ENCODE measurements around the gene SLC38A6.

The SLC38A6 gene

GRCh38 chr14:60981633-60982455 lies 799 bp downstream of the SLC38A6 start:
- DNase-seq, result peak; percentile 72

- DNase-seq, result peak; percentile 84
These were observed 3.2 kb downstream of the SLC38A6 start for GRCh38 chr14:60984196-60984595.

GRCh38 chr14:60986500-60986899 lies 5.5 kb downstream of the SLC38A6 start:
- no peak for DNase-seq

GRCh38 chr14:60989599-60989998 lies 8.6 kb downstream of the SLC38A6 start:
- peak; percentile 96 for DNase-seq

- no peak for DNase-seq
These were observed 17.6 kb downstream of the SLC38A6 start for GRCh38 chr14:60998617-60999016.

- DNase-seq, result no peak
These were observed 18.5 kb downstream of the SLC38A6 start for GRCh38 chr14:60999536-60999935.

- peak; percentile 54 for DNase-seq
These were observed 22.5 kb downstream of the SLC38A6 start for GRCh38 chr14:61003571-61003970.

GRCh38 chr14:61019537-61019936 lies 38.5 kb downstream of the SLC38A6 start:
- DNase-seq, result no peak

GRCh38 chr14:61025251-61026223 lies 44.5 kb downstream of the SLC38A6 start:
- peak; percentile 69 for DNase-seq

- peak; percentile 54 for DNase-seq
These were observed 45.5 kb downstream of the SLC38A6 start for GRCh38 chr14:61026526-61026925.

GRCh38 chr14:61031026-61031425 lies 50.0 kb downstream of the SLC38A6 start:
- DNase-seq, result no peak

- no peak for DNase-seq
These were observed 52.0 kb downstream of the SLC38A6 start for GRCh38 chr14:61033054-61033453.

GRCh38 chr14:61033855-61034254 lies 52.8 kb downstream of the SLC38A6 start:
- no peak for DNase-seq

- peak; percentile 52 for DNase-seq
These were observed 53.5 kb downstream of the SLC38A6 start for GRCh38 chr14:61034416-61035120.

- DNase-seq, result no peak
These were observed 56.2 kb downstream of the SLC38A6 start for GRCh38 chr14:61037215-61037614.

- no peak for DNase-seq
These were observed 60.7 kb downstream of the SLC38A6 start for GRCh38 chr14:61041704-61042103.

GRCh38 chr14:61042220-61042619 lies 61.2 kb downstream of the SLC38A6 start:
- DNase-seq, result no peak

- no peak for DNase-seq
These were observed 62.5 kb downstream of the SLC38A6 start for GRCh38 chr14:61043506-61043905.

GRCh38 chr14:61047021-61047420 lies 66.0 kb downstream of the SLC38A6 start:
- DNase-seq, result no peak

GRCh38 chr14:61048640-61049039 lies 67.6 kb downstream of the SLC38A6 start:
- peak; percentile 53 for DNase-seq

- DNase-seq, result peak; percentile 58
These were observed 69.4 kb downstream of the SLC38A6 start for GRCh38 chr14:61050417-61050816.

- peak; percentile 86 for DNase-seq
These were observed 70.0 kb downstream of the SLC38A6 start for GRCh38 chr14:61051051-61051450.

GRCh38 chr14:61051621-61052020 lies 70.6 kb downstream of the SLC38A6 start:
- no peak for DNase-seq

All from inflammatory macrophage treated with lipopolysaccharide for 4 hours (primary cell).